Lower leg skin (tissue), 3 donors: ENCODE measurements around the gene STUM.

ENCODE experiments used
- CTCF ChIP-seq, 3 donors: fragments of 450-650 bp; IDR thresholded peaks; one replicate each; pipeline ENCODE4 v1.5.1; 2016; ENCODE audit warnings: antibody characterized with exemption in 3 of 3, mild to moderate bottlenecking in 3 of 3, moderate library complexity in 2 of 3
- POLR2A ChIP-seq, 2 donors: fragments of 450-650 bp; IDR thresholded peaks; one replicate each; pipeline ENCODE4 v1.6.1; 2016 to 2017; ENCODE audit warnings: antibody characterized with exemption in 2 of 2, mild to moderate bottlenecking in 1 of 2, moderate library complexity in 1 of 2

GRCh38 chr1:226630592-226630991, 82.0 kb downstream of the STUM start:
- no peak for TF ChIP-seq CTCF (IDR thresholded peaks at IDR 0.05)
- TF ChIP-seq POLR2A (IDR thresholded peaks at IDR 0.05), result no peak
